SKM-1 treated with dmso at 0.1 percent for 144 hours (cell line): ENCODE results near the gene PLBD2.

Experiments
- DNase-seq: peaks from one replicate; lab custom pipeline; 2025; ENCODE audit not compliant: unreplicated experiment; lab: John Stamatoyannopoulos, UW

PLBD2 gene

GRCh38 chr12:113395119-113395518 lies 36.7 kb downstream of the PLBD2 start:
- no peak for DNase-seq

GRCh38 chr12:113396200-113396599 lies 37.8 kb downstream of the PLBD2 start:
- DNase-seq: no peak

- DNase-seq: no peak
Measured at GRCh38 chr12:113396828-113397496, 38.6 kb downstream of the PLBD2 start.

- DNase-seq: no peak
Measured at GRCh38 chr12:113397497-113398197, 39.3 kb downstream of the PLBD2 start.

- DNase-seq: no peak
Measured at GRCh38 chr12:113398346-113399290, 40.2 kb downstream of the PLBD2 start.

- no peak for DNase-seq
Measured at GRCh38 chr12:113399490-113399889, 41.1 kb downstream of the PLBD2 start.

GRCh38 chr12:113400362-113400761 lies 42.0 kb downstream of the PLBD2 start:
- no peak for DNase-seq

GRCh38 chr12:113401066-113402000 lies 42.9 kb downstream of the PLBD2 start:
- DNase-seq: no peak

GRCh38 chr12:113402586-113403260 lies 44.3 kb downstream of the PLBD2 start:
- no peak for DNase-seq

- DNase-seq: peak; percentile 36
Measured at GRCh38 chr12:113403435-113404415, 45.3 kb downstream of the PLBD2 start, which contains the start of gene SDS. Gene SDS, minus strand, starts transcription at chr12:113403887. Its CDS starts 4,179 bp downstream, at chr12:113399708.

- no peak for DNase-seq
Measured at GRCh38 chr12:113405694-113406093, 47.3 kb downstream of the PLBD2 start.

GRCh38 chr12:113407931-113408600 lies 49.7 kb downstream of the PLBD2 start:
- no peak for DNase-seq

GRCh38 chr12:113408756-113409298 lies 50.4 kb downstream of the PLBD2 start:
- DNase-seq: no peak

GRCh38 chr12:113409462-113410124 lies 51.2 kb downstream of the PLBD2 start:
- DNase-seq: no peak

GRCh38 chr12:113413488-113413939 lies 55.1 kb downstream of the PLBD2 start:
- no peak for DNase-seq

GRCh38 chr12:113414519-113415038 lies 56.2 kb downstream of the PLBD2 start:
- DNase-seq: no peak
